Progenitor cell of endocrine pancreas (in vitro differentiated cells): ENCODE measurements around the gene FTMT. TPM values are rescaled to one million over a fixed set of nuclear protein-coding genes. Genes with fewer than 3 reads are reported as not detected.

Experiments used
- DNase-seq: peaks from one replicate; pipeline ENCODE4 v3.0.0; 2021; ENCODE audit warnings: low spot score; ENCODE audit not compliant: unreplicated experiment
- H3K27ac Mint-ChIP-seq: 2 replicates; pipeline ENCODE4 v1.8.0; 2021; ENCODE audit warnings: mild to moderate bottlenecking, moderate library complexity, mixed read lengths
- H3K27me3 Mint-ChIP-seq: 2 replicates; pipeline ENCODE4 v1.8.0; 2021; ENCODE audit warnings: mixed read lengths
- H3K36me3 Mint-ChIP-seq: 2 replicates; pipeline ENCODE4 v1.8.0; 2022; ENCODE audit warnings: mixed read lengths; ENCODE audit not compliant: insufficient read depth
- H3K4me1 Mint-ChIP-seq: 2 replicates; pipeline ENCODE4 v1.8.0; 2021; ENCODE audit warnings: low read depth, mixed read lengths
- H3K4me3 Mint-ChIP-seq: 2 replicates; pipeline ENCODE4 v1.8.0; 2021; ENCODE audit warnings: low read depth, mild to moderate bottlenecking, moderate library complexity, mixed read lengths
- H3K9me3 Mint-ChIP-seq: 2 replicates; pipeline ENCODE4 v1.8.0; 2021; ENCODE audit warnings: low read depth, mixed read lengths
- CTCF ChIP-seq: fragments of 200-600 bp; sonication (generic); IDR thresholded peaks from one replicate; pipeline ENCODE4 v1.5.0; 2021; ENCODE audit warnings: antibody characterized with exemption, mild to moderate bottlenecking; ENCODE audit not compliant: unreplicated experiment
- total RNA-seq: library from RNA; stranded (reverse); gene quantifications from 2 replicates; pipeline ENCODE4 v1.2.1, GENCODE V29; 2021

FTMT gene
- total RNA-seq, 1 donor from 2014 or later: not detected

- H3K36me3 Mint-ChIP-seq: no peaks in the 10 kb centered on the region
- no peak for TF ChIP-seq CTCF
- no peak for DNase-seq
- no peaks in the 10 kb centered on the region for H3K9me3 Mint-ChIP-seq
- H3K27me3 Mint-ChIP-seq: no peaks in the 10 kb centered on the region
- no peak overlapping the region for H3K27ac Mint-ChIP-seq
- no peaks in the 10 kb centered on the region for H3K4me1 Mint-ChIP-seq
- no peak overlapping the region for H3K4me3 Mint-ChIP-seq
Observed at GRCh38 chr5:121862801-121863200, 11.1 kb downstream of the FTMT start.

- Mint-ChIP-seq H3K27ac (no peak overlapping the region), H3K9me3 (no peaks in the 10 kb centered on the region), H3K4me3 (no peak overlapping the region), H3K4me1 (no peaks in the 10 kb centered on the region), H3K36me3 (no peaks in the 10 kb centered on the region), H3K27me3 (no peaks in the 10 kb centered on the region)
- no peak for TF ChIP-seq CTCF
- DNase-seq: no peak
Observed at GRCh38 chr5:121863753-121864285, 12.1 kb downstream of the FTMT start.

- DNase-seq: no peak
- H3K9me3 Mint-ChIP-seq: no peaks in the 10 kb centered on the region
- H3K36me3 Mint-ChIP-seq: no peaks in the 10 kb centered on the region
- H3K4me3 Mint-ChIP-seq: no peak overlapping the region
- H3K4me1 Mint-ChIP-seq: no peaks in the 10 kb centered on the region
- H3K27me3 Mint-ChIP-seq: no peaks in the 10 kb centered on the region
- no peak overlapping the region for H3K27ac Mint-ChIP-seq
- no peak for TF ChIP-seq CTCF
Observed at GRCh38 chr5:121867403-121867802, 15.7 kb downstream of the FTMT start.

- TF ChIP-seq CTCF: peak; percentile 42
- Mint-ChIP-seq H3K27me3 (no peaks in the 10 kb centered on the region), H3K4me3 (no peak overlapping the region), H3K36me3 (no peaks in the 10 kb centered on the region), H3K9me3 (no peaks in the 10 kb centered on the region), H3K4me1 (no peaks in the 10 kb centered on the region), H3K27ac (no peak overlapping the region)
- DNase-seq: no peak
Observed at GRCh38 chr5:121870489-121870888, 18.8 kb downstream of the FTMT start.

GRCh38 chr5:121872856-121873255, 21.2 kb downstream of the FTMT start:
- H3K36me3 Mint-ChIP-seq: no peaks in the 10 kb centered on the region
- no peak overlapping the region for H3K4me3 Mint-ChIP-seq
- TF ChIP-seq CTCF: no peak
- H3K27ac Mint-ChIP-seq: no peak overlapping the region
- H3K27me3 Mint-ChIP-seq: no peaks in the 10 kb centered on the region
- DNase-seq: no peak
- H3K4me1 Mint-ChIP-seq: no peaks in the 10 kb centered on the region
- H3K9me3 Mint-ChIP-seq: no peaks in the 10 kb centered on the region
